GM21786 (cell line): ENCODE results near the gene AOC2.
"Not testable (repeated sequence)": the region's sequence is repeated elsewhere in the genome, so short reads cannot be mapped to it uniquely, and the experiment has no call there.

Experiments
- ATAC-seq: cut with Tn5 transposase; IDR thresholded peaks from one replicate; pipeline ENCODE4 v1.9.1; 2021; ENCODE audit not compliant: unreplicated experiment

The AOC2 gene

DNA sequence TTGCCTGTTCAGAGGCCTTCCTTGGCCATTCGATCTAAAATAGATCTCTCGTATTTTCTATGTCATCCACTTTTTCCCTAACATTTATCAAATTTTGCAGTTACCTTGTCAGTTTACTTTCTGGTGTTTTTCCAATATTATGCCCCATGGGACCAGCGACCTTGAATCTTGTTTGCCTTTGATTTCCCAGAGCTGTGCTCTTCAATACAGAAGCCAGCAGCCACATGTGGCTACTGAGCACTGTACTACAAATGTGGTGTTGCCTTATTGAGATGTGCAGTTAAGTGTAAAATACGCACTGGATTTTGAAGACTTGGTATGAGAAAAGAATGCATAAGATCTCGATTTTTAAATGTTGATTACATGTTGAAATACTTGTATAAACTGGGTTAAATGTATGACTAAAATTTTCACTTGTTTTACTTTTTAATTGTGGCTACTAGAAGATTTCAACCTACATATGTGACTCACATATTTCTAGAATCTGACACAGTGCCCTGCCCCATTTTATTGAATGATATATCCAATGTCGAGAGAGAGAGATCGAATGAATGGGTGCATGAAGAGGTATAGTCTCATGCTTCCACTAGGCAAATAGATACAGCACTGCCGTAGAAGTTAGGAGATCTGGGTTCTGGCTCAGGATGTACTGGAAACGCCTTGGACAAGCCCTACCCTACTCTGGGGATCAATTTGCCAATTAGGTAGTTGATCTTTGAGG, 12.0 kb upstream of the AOC2 start:
- ATAC-seq = no peak

DNA sequence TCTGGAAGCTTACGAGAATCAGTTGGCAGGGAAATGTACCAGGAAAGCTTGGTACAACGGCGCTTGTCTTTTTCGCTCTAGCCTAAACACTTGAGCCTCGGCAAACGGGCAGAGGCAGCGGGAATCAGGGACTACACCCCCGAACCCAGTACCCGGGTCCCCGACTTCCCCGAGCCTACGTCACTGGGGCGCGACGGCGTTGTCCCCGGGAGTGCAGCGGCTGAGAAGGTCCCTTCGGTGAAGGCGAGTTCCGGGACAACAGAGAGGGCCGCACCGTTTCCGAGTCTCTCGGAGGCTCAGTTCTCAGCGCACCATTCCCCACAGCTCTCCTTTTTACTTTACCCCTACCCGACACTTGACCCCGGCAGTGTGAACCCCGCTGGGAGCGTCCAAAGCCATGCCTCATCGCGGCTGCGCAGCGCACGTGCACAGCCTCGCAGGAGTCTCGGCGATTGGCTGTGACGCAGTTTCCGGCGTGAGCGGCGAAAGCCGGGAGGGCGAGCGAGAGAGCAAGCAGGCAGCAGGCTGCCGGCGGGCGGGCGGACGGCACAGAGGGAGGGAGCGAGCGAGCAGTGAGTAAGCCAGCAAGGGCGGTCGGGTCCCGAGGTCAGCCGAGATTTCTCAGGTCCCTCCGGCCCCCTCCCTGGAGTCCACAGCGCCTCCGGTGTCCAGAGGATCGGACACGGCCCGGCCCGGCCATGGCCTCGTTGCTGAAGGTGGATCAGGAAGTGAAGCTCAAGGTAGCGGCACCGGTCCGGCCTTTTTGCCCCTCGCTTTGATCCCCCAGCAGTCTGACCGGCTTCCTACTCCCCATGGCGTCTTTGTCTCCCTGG, 11.2 kb upstream of the AOC2 start, which contains the start of gene PSME3:
TSS of gene PSME3 (plus strand) at position 464 of the 833 bp plus-strand sequence. CDS start at position 699, 235 bp downstream.
- ATAC-seq = peak; percentile 88

DNA sequence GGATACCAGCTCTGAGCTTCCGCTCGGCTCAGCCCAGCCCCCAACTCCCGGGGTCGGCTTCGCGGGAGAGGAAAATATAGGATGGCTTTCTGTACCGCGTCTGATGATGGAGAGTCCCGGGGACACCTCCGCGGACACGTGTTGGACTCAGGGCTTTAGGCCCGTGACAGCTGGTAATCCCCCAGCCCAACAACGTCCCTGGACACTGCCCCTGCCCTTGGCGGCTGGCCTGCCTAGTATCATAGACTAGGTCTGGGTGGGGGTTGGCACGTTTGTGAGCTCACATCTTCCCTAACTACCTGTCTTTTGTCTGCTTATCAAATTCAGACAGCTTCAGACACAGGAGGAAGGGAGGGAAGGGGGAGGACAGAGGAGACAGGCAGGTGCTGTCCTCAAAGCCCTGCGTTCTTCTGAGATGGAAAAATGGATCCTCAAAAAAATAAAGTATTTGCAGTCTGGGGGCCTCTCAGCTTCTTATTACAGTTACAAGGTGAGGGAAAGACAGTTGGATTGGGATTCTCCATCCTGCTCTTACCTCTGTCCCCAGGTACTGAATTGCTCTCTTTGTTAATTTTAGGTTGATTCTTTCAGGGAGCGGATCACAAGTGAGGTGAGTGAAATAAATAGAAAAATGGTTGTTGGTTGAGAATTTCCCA, 10.5 kb upstream of the AOC2 start:
- ATAC-seq = peak; percentile 12

DNA sequence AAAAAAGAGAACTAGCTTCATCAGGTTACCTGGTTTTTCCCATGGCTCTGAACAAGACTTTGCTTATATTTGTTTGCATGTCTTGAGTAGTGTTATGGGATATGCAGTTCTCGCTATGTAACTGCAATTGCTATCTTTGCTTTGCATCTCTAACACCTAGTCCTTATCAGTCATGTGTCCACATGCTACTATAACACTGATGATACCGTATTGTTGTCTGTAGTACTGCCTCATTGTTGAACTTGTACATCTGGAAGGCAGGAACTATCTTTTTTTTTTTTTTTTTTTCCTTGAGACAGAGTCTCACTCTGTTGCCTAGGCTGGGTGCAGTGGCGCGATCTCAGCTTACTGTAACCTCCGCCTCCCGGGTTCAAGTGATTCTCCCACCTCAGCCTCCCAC, 8.6 kb upstream of the AOC2 start:
- no peak for ATAC-seq

DNA sequence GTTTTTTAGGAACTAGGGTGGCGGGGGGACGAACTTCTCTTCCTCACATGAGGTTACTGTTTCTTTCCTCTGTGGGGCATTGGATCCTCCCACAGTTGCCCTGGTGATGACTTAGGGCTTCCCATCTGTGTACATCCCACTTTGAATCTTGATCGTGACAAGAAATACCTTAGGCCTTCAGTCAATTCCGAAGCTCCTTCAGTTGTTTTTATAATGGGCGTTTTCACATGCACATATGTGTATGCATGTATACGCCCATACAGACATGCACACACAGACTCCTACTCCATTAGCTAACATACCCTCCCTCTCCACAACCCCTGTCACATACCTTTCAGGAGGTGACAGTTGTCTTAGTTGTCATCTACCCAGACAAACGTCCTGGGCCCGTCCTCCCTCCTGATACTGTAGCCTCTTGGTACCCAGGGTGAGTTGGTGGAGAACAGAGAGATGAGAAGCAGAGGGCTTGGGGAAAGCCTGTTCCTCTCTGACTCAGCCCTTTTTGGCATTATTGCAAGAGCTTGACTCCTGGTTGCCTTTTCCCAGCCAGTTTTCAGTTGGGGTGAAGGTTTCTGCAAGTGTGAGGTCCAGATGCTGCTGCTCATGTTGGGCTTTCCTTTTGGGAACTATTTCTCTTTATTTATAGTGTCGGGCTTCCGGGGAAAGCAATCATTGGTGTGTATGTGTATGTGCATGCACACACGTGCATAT, 2.2 kb upstream of the AOC2 start:
- ATAC-seq = no peak

DNA sequence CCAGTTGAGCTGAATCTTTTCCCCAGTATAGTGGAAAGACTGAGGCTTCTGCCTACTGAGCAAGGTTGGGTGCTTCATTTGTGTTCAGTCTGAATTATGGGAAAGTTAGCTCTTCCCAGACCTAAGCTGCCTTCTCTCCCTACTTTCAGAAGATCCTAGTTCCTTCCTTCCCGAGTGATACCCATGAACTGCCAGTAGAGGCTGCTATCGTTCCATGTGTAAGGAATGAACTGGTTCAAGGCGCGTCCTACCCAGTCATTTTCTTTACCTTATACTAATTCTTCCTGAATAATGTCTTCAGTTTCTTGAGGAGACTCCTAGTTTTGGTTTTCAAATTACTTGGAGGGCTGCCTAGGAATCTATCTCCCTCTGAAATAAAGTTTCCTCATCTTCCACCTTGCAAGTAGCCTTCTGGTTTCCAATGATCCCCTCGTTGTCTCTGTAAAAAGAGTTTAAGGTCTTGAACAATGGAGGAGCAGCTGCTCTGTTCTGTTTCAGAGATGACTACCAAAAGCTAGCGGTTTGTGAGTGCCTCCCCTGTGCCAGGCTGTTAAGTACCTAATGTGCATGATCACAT, 934 bp upstream of the AOC2 start:
- no peak for ATAC-seq

DNA sequence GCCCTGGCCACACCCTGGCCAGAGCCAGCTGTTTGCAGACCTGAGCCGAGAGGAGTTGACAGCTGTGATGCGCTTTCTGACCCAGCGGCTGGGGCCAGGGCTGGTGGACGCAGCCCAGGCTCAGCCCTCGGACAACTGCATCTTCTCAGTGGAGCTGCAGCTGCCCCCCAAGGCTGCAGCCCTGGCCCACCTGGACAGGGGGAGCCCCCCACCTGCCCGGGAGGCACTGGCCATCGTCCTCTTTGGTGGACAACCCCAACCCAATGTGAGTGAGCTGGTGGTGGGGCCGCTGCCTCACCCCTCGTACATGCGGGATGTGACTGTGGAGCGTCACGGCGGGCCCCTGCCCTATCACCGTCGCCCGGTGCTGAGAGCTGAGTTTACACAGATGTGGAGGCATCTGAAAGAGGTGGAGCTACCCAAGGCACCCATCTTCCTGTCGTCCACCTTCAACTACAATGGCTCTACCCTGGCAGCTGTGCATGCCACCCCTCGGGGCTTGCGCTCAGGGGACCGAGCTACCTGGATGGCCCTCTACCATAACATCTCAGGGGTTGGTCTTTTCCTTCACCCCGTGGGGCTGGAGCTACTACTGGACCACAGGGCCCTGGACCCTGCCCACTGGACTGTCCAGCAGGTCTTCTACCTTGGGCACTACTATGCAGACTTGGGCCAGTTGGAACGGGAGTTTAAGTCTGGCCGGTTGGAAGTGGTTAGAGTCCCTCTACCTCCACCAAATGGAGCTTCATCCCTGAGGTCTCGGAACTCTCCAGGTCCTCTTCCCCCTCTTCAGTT, 578 bp downstream of the AOC2 start:
- no peak for ATAC-seq

DNA sequence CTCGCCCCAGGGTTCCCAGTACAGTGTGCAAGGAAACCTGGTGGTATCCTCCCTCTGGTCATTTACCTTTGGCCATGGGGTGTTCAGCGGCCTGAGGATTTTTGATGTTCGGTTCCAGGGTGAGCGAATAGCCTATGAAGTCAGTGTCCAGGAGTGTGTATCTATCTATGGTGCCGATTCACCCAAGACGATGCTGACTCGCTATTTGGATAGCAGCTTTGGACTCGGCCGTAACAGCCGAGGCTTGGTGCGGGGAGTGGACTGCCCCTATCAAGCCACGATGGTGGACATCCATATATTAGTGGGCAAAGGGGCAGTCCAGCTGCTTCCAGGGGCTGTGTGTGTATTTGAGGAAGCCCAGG, 1.2 kb downstream of the AOC2 start:
- no peak for ATAC-seq

DNA sequence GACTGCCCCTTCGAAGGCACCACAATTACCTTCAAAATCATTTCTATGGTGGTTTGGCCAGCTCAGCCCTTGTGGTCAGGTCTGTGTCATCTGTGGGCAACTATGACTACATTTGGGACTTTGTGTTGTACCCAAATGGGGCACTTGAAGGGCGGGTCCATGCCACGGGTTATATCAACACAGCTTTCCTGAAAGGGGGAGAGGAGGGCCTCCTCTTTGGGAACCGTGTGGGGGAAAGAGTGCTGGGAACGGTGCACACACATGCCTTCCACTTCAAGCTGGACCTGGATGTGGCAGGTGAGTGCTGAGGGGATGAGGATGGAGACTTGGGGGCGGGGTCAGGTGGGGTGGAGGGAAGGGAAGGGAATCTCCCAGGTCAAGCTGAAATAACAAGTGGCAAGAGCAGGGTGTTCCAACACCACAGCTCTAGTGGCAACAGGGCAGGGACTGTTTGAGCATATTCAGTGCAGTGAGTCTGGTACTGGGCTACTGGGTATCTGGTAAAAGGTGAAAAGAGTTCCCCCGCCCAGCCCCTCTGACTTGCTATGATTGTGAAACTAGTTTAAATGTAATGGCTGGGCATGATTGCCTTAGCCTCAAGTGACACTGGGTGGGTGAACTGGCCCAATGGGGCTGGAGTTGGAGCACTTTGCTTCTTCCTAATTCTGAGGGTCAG, 1.7 kb downstream of the AOC2 start:
- ATAC-seq = no peak

DNA sequence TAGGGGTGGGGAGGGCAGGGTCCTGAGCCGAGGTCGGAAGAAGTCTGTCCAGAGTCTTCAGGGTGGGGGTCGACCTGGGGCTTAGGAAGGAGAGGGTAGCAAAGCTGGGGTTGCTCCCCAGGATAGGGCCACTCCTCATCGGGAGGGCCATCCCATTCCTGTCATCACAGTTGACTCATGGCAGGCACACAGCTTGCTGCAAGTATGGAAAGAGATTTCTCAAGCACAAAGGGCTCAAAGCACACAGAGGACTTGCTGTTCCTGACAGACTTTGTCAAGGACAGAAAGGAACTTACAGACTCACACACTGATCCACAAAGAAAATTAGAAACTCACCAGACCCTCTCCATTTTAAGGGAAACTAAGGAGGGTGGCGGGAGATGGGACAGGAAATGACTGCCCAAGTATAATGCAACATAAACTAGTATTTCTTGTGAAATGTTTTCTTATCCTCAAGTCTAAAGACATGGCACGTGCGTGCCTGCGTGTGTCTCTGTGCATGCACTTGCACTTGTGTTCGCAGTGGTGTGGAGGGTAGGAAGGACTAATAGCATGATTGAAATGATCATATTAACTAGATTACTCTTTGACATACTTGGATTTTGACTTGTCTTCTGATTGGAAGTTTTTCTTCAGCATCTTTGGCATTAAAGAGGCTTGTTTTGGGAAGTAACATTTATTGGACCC, 2.4 kb downstream of the AOC2 start:
- no peak for ATAC-seq

DNA sequence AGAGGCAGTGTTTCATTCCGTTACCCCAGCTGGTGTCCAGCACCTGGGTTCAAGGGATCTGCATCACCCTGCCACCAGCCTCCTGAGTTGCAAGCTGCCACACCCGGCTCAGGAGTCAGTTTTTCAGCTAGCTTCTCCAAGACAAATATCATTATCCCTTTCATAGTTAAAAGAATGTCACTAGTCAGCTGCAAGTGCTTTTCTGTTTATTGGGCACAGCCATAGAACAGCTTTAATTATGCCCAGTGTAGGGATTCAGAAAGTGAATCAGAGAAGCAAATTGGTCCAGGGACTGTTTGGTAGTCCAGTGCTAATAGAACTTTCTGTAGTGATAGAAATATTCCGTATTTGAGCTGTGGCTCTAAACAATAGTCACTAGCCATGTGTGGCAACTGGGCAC, 3.7 kb downstream of the AOC2 start:
- no peak for ATAC-seq

DNA sequence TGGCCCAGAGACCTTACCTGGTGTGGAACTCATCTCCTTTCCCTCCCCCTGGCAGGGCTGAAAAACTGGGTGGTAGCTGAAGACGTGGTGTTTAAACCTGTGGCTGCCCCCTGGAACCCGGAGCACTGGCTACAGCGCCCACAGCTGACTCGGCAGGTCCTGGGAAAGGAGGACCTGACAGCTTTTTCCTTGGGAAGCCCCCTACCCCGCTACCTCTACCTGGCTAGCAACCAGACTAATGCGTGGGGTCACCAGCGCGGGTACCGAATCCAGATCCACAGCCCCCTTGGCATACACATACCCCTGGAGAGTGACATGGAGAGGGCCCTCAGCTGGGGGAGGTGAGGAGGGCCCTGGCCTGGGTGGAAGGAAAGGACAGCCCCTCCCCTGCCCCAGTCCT, 4.7 kb downstream of the AOC2 start:
- no peak for ATAC-seq

DNA sequence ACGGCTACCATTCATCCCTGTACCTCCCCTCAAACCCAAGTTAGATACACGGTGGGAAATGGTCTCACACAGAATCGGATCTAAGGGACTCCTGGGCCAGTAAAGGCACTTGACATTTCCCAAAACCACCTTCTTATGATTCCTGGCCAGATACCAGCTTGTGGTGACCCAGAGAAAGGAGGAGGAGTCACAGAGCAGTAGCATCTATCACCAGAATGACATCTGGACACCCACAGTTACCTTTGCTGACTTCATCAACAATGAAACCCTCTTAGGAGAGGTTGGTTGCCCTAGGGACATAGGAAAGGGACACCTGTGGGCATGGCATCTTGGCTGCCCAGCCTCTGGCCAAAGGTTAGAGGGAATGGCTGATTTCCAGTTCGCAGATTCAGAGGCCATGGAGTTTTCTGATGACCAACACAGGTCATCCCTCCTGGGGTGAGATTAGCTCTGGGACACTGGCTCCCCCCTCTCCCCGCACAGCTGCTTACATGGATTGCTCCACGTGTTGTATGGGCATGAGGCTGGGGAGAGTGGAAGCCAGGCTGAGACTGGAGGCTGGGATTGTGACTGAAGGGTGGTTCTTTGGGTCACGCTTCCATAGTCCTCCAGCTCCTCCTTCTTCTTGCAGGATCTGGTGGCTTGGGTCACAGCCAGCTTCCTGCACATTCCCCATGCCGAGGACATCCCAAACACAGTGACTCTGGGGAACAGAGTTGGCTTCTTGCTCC, 5.2 kb downstream of the AOC2 start:
- ATAC-seq = no peak

DNA sequence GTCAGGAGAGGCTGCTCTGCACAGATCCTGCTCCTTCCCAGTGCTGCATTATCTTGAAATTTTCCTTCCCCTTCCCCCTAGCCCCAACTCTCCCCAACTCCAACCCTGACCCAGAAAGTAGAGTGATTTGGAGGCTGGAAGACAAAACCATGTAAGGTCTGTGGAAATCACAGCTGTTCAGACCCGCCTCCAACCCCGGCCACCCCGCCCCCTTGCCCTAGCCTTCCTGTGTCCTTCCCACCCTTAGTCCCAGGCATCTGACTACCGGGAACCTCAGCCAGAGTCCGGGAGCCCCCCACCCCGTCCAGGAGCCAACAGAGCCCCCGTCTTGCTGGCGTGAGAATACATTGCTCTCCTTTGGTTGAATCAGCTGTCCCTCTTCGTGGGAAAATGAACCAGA, 6.6 kb downstream of the AOC2 start, which contains the start of gene AOC3:
TSS of gene AOC3 (plus strand) at position 246 of the 400 bp plus-strand sequence. CDS start at position 391, 145 bp downstream.
- no peak for ATAC-seq

DNA sequence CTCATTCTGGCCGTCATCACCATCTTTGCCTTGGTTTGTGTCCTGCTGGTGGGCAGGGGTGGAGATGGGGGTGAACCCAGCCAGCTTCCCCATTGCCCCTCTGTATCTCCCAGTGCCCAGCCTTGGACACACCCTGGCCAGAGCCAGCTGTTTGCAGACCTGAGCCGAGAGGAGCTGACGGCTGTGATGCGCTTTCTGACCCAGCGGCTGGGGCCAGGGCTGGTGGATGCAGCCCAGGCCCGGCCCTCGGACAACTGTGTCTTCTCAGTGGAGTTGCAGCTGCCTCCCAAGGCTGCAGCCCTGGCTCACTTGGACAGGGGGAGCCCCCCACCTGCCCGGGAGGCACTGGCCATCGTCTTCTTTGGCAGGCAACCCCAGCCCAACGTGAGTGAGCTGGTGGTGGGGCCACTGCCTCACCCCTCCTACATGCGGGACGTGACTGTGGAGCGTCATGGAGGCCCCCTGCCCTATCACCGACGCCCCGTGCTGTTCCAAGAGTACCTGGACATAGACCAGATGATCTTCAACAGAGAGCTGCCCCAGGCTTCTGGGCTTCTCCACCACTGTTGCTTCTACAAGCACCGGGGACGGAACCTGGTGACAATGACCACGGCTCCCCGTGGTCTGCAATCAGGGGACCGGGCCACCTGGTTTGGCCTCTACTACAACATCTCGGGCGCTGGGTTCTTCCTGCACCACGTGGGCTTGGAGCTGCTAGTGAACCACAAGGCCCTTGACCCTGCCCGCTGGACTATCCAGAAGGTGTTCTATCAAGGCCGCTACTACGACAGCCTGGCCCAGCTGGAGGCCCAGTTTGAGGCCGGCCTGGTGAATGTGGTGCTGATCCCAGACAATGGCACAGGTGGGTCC, 7.2 kb downstream of the AOC2 start:
- not testable (repeated sequence) for ATAC-seq

DNA sequence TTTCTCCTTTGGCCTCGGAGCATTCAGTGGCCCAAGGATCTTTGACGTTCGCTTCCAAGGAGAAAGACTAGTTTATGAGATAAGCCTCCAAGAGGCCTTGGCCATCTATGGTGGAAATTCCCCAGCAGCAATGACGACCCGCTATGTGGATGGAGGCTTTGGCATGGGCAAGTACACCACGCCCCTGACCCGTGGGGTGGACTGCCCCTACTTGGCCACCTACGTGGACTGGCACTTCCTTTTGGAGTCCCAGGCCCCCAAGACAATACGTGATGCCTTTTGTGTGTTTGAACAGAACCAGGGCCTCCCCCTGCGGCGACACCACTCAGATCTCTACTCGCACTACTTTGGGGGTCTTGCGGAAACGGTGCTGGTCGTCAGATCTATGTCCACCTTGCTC, 8.0 kb downstream of the AOC2 start:
- no peak for ATAC-seq

DNA sequence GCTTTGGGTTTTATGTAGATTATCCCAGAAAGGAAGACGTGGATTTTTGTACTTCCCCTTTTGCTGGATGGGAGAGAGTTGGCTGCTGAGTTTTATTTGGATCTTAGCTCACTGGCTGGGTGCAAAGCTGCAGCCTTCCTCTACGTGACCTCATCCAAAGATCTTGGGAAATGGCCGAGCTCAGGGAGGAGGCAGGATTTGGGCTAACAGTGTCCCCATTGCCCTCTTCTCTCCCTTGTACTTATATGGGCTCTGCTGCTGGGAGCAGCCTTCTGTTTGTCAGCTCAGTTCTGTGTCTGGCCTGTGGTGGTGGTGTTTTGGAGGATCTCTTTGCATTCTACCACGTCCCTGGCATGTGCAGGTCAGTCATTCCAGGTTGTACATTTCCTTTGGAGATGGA, 8.6 kb downstream of the AOC2 start:
- no peak for ATAC-seq
